SH-SY5Y (cell line): ENCODE measurements around the gene USP21.

Source experiments
- GATA2 ChIP-seq: IDR thresholded peaks from 2 replicates; pipeline ENCODE4 v1.6.1; 2011; ENCODE audit warnings: mild to moderate bottlenecking, low read depth, low read length
- GATA3 ChIP-seq: IDR thresholded peaks from 2 replicates; pipeline ENCODE4 v1.6.1; 2011; ENCODE audit warnings: low read depth, mild to moderate bottlenecking, low read length, moderate library complexity

- TF ChIP-seq GATA2 (no peak), GATA3 (no peak)
Observed at GRCh38 chr1:161159087-161159912, at the start of gene USP21.
